HCEC 1CT (cell line): ENCODE measurements around the gene TTLL12.

Source experiments
- DNase-seq: peaks from one replicate; pipeline ENCODE4 v3.0.0-alpha.2; 2017

TTLL12 gene

GRCh38 chr22:43171019-43171491 is 15.9 kb downstream of the TTLL12 start:
- no peak for DNase-seq

DNA sequence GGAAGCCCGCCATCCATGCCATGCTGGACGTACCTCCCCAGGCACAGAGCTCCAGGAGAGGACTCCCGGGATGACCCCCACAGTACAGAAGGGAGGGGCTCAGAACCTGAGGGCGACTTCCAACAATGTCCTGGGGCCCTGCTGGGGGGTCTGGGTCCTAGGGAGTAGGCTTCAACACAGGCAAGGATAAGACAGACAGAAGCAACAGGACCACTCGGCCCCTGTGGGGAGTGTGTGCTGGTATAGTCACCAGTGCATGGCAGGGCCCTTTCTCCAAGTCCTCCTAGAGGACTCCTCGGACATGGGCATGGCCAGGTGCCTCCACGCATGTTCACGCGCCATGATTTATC is 16.8 kb downstream of the TTLL12 start:
- DNase-seq: no peak

DNA sequence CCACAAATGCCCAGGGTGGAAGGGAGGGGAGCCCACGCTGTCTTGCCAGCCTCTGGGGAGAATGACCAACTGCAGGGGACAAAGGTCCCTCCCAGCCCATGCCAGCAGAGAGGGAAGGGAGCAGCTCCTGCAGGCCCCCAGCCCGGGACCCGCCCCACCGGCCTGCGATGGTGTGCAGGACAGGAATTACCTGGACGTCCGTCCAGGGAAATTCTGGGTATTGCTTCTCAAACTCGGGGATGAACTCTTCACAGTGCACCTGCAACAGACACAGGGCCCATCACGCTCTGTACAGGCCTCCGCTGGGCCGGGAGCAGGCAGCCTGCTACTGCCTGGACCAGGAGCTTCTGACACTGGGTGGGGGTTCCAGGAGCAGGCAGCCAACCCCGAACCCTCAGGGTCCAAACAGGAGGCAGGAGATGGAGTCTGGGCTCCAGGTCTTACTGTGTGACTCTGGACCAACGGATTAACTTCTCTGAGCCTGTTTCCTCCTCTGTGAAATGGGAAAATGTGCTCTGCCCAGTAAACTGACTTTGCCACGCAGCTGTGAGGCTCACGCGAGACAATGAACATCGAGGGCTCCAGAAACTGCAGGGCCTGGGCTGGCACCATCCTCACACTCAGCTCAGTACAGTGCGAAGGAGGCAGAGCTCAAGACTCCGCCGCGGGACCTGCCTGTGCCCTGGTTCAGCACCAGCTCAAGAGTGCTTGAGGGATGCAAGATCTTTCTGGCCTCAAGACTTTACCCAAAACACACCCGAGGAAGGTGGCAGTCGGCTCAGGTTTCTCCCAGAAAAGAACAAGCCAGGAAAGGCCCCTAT is 17.4 kb downstream of the TTLL12 start:
- DNase-seq: no peak

GRCh38 chr22:43168471-43169309 is 18.2 kb downstream of the TTLL12 start:
- DNase-seq: no peak

- no peak for DNase-seq
These were observed 19.8 kb downstream of the TTLL12 start for GRCh38 chr22:43167001-43167589.

GRCh38 chr22:43166132-43166930 is 20.6 kb downstream of the TTLL12 start:
- no peak for DNase-seq

DNA sequence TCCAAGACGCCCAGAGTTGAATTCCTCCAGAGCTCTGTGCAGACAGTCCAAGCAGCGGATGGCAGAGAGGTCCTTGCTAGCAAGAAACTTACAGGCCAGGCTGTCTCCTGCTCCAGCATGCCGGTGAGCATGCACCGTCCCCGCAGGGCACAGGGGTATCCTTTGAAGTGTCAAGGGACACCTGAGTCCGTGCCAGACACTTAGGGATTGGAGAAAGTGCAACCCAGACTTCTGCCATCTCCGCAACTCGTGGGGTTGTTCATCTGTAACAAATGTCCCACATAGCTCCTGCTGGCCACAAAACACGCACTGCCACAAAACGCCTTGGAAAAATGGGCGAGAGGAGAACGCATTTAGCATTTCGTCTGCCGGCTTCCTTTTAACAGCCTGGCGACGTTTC is 22.3 kb downstream of the TTLL12 start:
- DNase-seq: no peak

DNA sequence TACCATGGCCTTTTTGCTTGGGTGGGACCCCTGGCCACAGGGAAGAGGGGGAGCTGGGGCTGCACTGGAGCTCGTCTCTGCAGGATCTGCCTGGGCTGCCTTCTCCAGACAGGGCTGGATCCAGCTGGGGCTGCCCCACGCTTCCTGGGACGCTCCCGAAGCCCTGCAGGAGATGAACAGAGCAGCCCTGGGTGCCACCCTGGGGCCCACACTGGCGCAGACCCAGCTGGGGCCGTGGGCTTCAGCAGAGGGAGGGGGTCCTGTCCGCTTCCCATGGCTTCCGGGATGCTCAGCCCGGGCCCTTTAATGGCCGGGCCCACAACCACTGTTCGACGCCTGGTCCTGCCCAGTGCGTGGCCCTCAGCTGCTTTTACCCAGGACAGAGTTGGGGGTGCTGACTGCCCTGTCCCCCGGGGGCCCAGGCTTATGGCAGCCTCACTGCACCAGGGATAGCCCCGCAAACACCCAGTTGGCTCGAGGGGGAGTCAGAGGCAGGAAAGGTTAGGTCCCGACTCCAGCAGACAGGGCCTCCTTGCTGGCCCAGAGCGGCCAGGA is 23.6 kb downstream of the TTLL12 start:
- DNase-seq: no peak

- no peak for DNase-seq
These were observed 24.4 kb downstream of the TTLL12 start for GRCh38 chr22:43162412-43163150.

GRCh38 chr22:43160497-43161126 is 26.3 kb downstream of the TTLL12 start:
- no peak for DNase-seq

- DNase-seq: no peak
These were observed 27.3 kb downstream of the TTLL12 start for GRCh38 chr22:43159484-43160178.

DNA sequence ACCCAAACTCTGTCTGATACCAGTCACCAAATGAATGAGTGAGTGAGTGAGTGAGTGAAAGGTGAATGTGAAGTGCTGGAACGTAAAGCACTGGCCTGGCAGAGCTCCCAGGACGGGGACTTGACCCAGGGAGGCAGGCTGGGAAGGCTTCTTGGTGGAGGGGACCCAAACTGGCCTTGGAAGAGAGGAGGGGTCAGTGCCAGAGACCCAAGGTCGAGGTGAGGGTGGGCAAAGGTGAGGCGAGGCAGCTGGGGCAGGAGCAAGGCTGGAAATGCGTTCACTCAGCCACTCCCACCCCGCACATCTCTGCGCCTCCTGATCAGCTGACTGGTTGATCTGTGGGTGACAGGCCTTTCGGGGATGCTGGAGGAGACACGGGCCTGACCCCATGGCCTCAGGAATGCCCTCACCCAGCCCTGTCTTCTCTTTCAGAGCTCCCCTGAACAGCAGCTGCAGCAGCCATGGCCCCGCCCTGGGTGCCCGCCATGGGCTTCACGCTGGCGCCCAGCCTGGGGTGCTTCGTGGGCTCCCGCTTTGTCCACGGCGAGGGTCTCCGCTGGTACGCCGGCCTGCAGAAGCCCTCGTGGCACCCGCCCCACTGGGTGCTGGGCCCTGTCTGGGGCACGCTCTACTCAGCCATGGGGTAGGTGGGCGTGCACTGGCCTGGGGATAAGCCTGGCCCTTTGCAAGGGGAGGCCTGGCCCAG is 28.0 kb downstream of the TTLL12 start:
- no peak for DNase-seq

- DNase-seq: no peak
These were observed 28.9 kb downstream of the TTLL12 start for GRCh38 chr22:43157874-43158546.

GRCh38 chr22:43156413-43156812 is 30.5 kb downstream of the TTLL12 start:
- DNase-seq: no peak

DNA sequence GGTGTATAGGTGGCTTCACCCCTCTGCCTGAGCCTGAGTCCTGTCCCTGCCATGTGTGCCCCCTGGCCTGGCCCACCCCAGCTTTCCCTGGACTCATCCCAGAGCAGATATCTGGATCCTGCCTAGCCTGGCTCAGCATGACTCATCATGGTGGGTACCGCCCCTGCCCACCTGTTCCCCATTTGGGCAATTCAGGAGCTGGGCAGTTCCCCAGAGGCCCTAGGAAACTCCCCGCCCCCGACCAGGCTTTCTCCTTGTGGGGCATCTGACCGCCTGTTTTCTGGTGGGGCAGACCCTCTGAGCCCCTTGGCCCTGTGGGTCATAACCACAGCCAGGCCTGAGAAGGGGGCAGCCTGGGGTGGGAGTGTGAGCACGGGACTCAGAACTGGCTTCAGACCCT is 31.1 kb downstream of the TTLL12 start:
- no peak for DNase-seq

GRCh38 chr22:43154887-43155536 is 31.9 kb downstream of the TTLL12 start:
- no peak for DNase-seq

DNA sequence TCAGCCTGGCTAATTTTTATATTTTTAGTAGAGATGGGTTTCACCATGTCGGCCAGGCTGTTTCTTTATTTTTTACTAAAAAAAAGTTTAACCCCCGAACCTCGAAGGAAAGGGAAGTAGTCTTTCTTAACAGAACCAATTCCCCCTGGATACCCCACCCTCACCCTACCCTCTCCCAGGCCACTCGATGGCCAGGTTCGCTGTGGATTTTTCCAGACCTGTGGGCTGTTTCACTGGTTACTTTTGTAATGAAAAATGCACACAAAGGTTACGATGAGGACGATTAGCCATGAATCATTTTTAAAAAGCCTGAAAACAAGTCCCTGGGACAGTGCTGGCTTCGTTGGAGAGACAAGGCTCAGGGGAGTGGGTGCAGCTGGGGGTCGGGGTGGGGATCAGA is 33.0 kb downstream of the TTLL12 start:
- no peak for DNase-seq

DNA sequence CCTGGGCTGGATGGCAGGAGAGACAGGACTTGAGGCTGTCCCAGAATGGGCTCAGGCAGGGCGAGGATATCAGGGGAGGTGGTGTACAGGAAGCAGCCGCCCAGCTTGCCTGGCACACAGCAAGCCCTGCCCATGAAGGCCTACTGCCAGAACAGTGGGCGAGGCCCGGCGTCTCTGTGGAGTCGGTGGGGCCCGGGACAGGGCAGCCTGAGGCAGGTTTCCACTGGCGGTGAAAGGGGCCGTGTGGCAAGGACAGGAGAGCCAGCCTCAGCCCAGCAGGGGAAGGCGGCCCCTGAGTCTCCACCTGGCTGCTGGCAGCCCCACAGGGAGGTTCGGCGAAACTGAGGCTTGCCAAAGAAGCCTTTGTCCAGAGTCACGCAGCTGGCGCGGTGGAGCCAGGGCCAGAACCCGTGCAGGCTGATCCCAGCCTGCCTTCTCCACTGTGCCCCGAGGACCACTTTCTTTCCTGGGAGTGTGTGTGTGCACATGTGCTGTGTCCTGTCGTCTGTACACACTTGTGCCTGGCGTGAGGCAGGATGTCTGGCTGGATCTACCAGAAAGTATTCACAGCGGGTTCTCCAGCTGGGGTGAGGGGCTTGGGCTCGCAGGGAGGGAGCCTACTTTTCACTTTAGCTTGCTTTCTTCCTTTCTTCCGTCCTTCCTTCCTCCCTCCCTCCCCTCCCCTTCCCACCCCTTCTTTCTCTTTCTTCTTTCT is 34.4 kb downstream of the TTLL12 start:
- DNase-seq: peak; percentile 20
